AG04449 (cell line): ENCODE results near the gene GSTA1.
"Not testable (repeated sequence)": the region's sequence is repeated elsewhere in the genome, so short reads cannot be mapped to it uniquely, and the experiment has no call there.

ENCODE experiments used
- CTCF ChIA-PET: fragments of 350-600 bp; formaldehyde crosslinking; extraction: SDS; loops from one replicate; lab custom pipeline; 2021; ENCODE audit warnings: antibody characterized with exemption; lab: Yijun Ruan, JAX
- POLR2A ChIA-PET: fragments of 400-600, 350-600 bp; formaldehyde crosslinking; extraction: SDS; loops from one replicate; lab custom pipeline; 2020; ENCODE audit warnings: antibody characterized with exemption, inconsistent platforms; lab: Yijun Ruan, JAX
- DNase-seq: peaks from one replicate; pipeline ENCODE4 v3.0.0-alpha.2; 2010; ENCODE audit warnings: low read depth, low spot score
- H3K4me3 ChIP-seq: 2 replicates; pipeline ENCODE4 v1.5.1; 2011; ENCODE audit warnings: low read depth, mild to moderate bottlenecking, control low read depth, low read length
- CTCF ChIP-seq: IDR thresholded peaks from one replicate; pipeline ENCODE4 v1.5.1; 2011; ENCODE audit warnings: mild to moderate bottlenecking, moderate library complexity, low read length, control low read depth, inconsistent platforms; ENCODE audit not compliant: insufficient read depth; ENCODE audit errors: missing control alignments

GSTA1 gene

GRCh38 chr6:52801188-52801841, 2.3 kb downstream of the GSTA1 start:
- DNase-seq = no peak
- POLR2A ChIA-PET = no interaction called here

GRCh38 chr6:52799272-52799671, 4.3 kb downstream of the GSTA1 start:
- CTCF ChIA-PET, POLR2A ChIA-PET, H3K4me3 ChIP-seq: not testable (repeated sequence)
- DNase-seq = peak; percentile 45

More at GRCh38 chr6:52801188-52801841, 2.3 kb downstream of the GSTA1 start:
- no peak overlapping the region for H3K4me3 ChIP-seq
- TF ChIP-seq CTCF = no peak
- CTCF ChIA-PET = interaction anchor here (1.2 to 2.4 kb wide), 2 partner anchors 14 to 67 kb away, joined by 3 to 9 read pairs; no protein-coding TSS in a partner anchor

GRCh38 chr6:52794366-52794765, 9.2 kb downstream of the GSTA1 start:
- POLR2A ChIA-PET, CTCF ChIA-PET, H3K4me3 ChIP-seq, DNase-seq: not testable (repeated sequence)

GRCh38 chr6:52790861-52791260, 12.8 kb downstream of the GSTA1 start:
- H3K4me3 ChIP-seq = no peak overlapping the region
- CTCF ChIA-PET = no interaction called here
- no peak for TF ChIP-seq CTCF
- DNase-seq = no peak
- POLR2A ChIA-PET = no interaction called here

GRCh38 chr6:52789658-52790057, 14.0 kb downstream of the GSTA1 start:
- POLR2A ChIA-PET = interaction anchor here (0.7 kb wide), 1 partner anchor 124 kb away, joined by 4 read pairs; no protein-coding TSS in a partner anchor
- CTCF ChIA-PET = not testable (repeated sequence)

GRCh38 chr6:52788478-52788877, 15.1 kb downstream of the GSTA1 start:
- TF ChIP-seq CTCF = no peak

More at GRCh38 chr6:52789658-52790057, 14.0 kb downstream of the GSTA1 start:
- not testable (repeated sequence) for DNase-seq, H3K4me3 ChIP-seq

GRCh38 chr6:52787917-52788316, 15.7 kb downstream of the GSTA1 start:
- no peak for DNase-seq
- POLR2A ChIA-PET = no interaction called here
- H3K4me3 ChIP-seq = no peak overlapping the region
- CTCF ChIA-PET = no interaction called here
- no peak for TF ChIP-seq CTCF

More at GRCh38 chr6:52788478-52788877, 15.1 kb downstream of the GSTA1 start:
- ChIA-PET POLR2A (no interaction called here), CTCF (no interaction called here)
- DNase-seq = no peak
- no peak overlapping the region for H3K4me3 ChIP-seq
